Upper lobe of left lung (tissue), 6 donors: ENCODE data around the gene TMEM129. TPM values are rescaled to one million over a fixed set of nuclear protein-coding genes. Genes with fewer than 3 reads are reported as not detected.

ENCODE experiments used
- ATAC-seq, 2 donors: fragments of 200-7000 bp; cut with Tn5 transposase; one replicate each; pipeline ENCODE4 v1.9.1; 2022; ENCODE audit warnings: mild to moderate bottlenecking in 2 of 2, moderate library complexity in 2 of 2; ENCODE audit not compliant: low FRiP score in 2 of 2
- DNase-seq, 2 donors: peaks; one replicate each; pipeline ENCODE4 v3.0.0-alpha.2; 2019 to 2020
- H3K27ac ChIP-seq, 4 donors: fragments of 200-600 bp; sonication (generic); one replicate each; pipeline ENCODE4 v1.5.1; 2016 to 2019
- H3K27me3 ChIP-seq, 4 donors: fragments of 200-600 bp; sonication (generic); one replicate each; pipeline ENCODE4 v1.5.1; 2017 to 2019
- H3K36me3 ChIP-seq, 4 donors: fragments of 200-600 bp; sonication (generic); one replicate each; pipeline ENCODE4 v1.5.1; 2016 to 2019
- H3K4me1 ChIP-seq, 4 donors: fragments of 200-600 bp; sonication (generic); one replicate each; pipeline ENCODE4 v1.5.1; 2018 to 2019
- H3K4me3 ChIP-seq, 4 donors: fragments of 200-600 bp; sonication (generic); one replicate each; pipeline ENCODE4 v1.5.1; 2017 to 2019; ENCODE audit warnings: mild to moderate bottlenecking in 2 of 4, moderate library complexity in 1 of 4
- H3K9me3 ChIP-seq, 4 donors: fragments of 200-600 bp; sonication (generic); one replicate each; pipeline ENCODE4 v1.5.1; 2018 to 2019
- EP300 ChIP-seq, 4 donors: sonication (generic); formaldehyde crosslinking; IDR thresholded peaks; one replicate each; pipeline ENCODE4 v1.5.1; 2017; ENCODE audit warnings: antibody characterized with exemption in 4 of 4, control low read depth in 2 of 4
- POLR2A ChIP-seq, 4 donors: fragments of 450-650 bp; IDR thresholded peaks; one replicate each; pipeline ENCODE4 v1.5.1; 2016 to 2017; ENCODE audit warnings: antibody characterized with exemption in 4 of 4, mild to moderate bottlenecking in 2 of 4
- POLR2AphosphoS5 ChIP-seq, 2 donors: sonication (generic); formaldehyde crosslinking; IDR thresholded peaks; one replicate each; pipeline ENCODE4 v1.5.1; 2017; ENCODE audit warnings: antibody characterized with exemption in 2 of 2
- WGBS, 2 donors: methylation state at CpG; one replicate each; pipeline ENCODE4 v1.1.5; 2017 to 2018; 5-methylcytosine and 5-hydroxymethylcytosine counted together
- total RNA-seq, 6 donors: library from RNA; depleted of rRNA in 4 of 6; stranded (reverse); fragments of >200 nt in 4 of 6; gene quantifications; one replicate each; pipeline versions ENCODE4 v1.1.0 to v1.2.1, GENCODE V29; 2016 to 2021
- TF ChIP-seq, protein P1 (sequence below), 6 experiments: fragments of 450-650 bp in 4 of 6; fragments of 200-600 bp in 2 of 6; sonication (generic) in 2 of 6; IDR thresholded peaks; one replicate each; pipeline ENCODE4 v1.5.1; 2016 to 2019; ENCODE audit warnings: antibody characterized with exemption in 6 of 6
- donor health status: DM: no; HTN: no; CAD: no; lungs with moderate emphysema.
- donor health status: DM: no; HTN: yes; CAD: no; lungs with severe emphysema.

The TMEM129 gene
- total RNA-seq, 6 donors from 2014 or later, result 38.9 to 99.1 (median 49.6) TPM

DNA sequence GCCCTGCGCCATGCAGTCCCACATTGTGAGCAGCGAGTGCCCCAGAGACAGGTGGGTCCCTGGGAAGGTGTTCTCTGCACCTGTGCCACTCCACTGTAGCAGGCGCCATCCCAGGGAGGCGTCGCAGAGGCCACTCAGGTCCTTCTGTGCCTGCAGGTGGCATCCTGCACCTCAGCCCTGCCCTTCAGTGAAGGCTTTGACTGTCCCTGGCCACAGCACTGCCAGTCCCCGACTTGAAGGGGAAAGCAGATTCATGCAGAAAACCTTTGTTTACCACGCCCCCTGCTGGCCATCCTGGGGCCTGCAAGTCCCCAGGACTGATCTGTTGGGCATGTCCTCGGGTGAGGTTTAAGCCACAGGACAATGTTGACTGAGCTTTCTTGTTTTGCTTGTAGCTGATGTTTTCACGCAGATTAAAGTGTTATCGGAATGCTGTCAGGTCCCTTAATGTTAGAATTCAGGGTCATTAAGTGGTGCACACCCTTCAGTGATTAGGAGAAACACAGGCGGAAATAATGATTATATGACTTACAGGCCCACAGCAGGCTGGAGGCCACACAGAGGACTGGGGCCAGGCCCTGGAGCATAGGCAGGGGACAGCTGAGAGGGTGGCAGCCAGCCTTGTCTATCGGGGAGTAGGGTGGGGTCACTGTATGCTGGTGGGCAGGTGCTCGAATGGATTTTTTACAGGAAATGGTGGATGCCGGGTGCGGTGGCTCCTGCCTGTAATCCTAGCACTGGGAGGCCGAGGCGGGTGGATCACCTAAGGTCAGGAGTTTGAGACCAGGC, 5.2 kb upstream of the TMEM129 start:
- 45 to 49% methylated on average over 9 to 17 of the region's 17 CpGs for WGBS, 2 donors
- no peak overlapping the region for H3K4me3 ChIP-seq
- H3K36me3 ChIP-seq, result peaks cover 0 to 25% (median 9%) of the 10 kb centered on the region in 4 donors
- H3K4me1 ChIP-seq, result peaks cover 42 to 67% (median 53%) of the 10 kb centered on the region in 4 donors
- peak overlapping the region; percentile 56 to 86 (median 79) for H3K27ac ChIP-seq
- peak; percentile 76 to 82 for ATAC-seq
- TF ChIP-seq POLR2A (IDR thresholded peaks at IDR 0.05), result no peak
- no peak for TF ChIP-seq EP300 (IDR thresholded peaks at IDR 0.05)
- TF ChIP-seq, protein P1, sequence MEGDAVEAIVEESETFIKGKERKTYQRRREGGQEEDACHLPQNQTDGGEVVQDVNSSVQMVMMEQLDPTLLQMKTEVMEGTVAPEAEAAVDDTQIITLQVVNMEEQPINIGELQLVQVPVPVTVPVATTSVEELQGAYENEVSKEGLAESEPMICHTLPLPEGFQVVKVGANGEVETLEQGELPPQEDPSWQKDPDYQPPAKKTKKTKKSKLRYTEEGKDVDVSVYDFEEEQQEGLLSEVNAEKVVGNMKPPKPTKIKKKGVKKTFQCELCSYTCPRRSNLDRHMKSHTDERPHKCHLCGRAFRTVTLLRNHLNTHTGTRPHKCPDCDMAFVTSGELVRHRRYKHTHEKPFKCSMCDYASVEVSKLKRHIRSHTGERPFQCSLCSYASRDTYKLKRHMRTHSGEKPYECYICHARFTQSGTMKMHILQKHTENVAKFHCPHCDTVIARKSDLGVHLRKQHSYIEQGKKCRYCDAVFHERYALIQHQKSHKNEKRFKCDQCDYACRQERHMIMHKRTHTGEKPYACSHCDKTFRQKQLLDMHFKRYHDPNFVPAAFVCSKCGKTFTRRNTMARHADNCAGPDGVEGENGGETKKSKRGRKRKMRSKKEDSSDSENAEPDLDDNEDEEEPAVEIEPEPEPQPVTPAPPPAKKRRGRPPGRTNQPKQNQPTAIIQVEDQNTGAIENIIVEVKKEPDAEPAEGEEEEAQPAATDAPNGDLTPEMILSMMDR (IDR thresholded peaks at IDR 0.05), result peak; percentile 94 to 99 (median 96)
- no peak for TF ChIP-seq POLR2AphosphoS5 (IDR thresholded peaks at IDR 0.05)
- DNase-seq, result peak; percentile 85 to 94
- no peaks in the 10 kb centered on the region for H3K27me3 ChIP-seq
- no peaks in the 10 kb centered on the region for H3K9me3 ChIP-seq

- ATAC-seq (no peak), DNase-seq (peak in 1 of 2 donors; percentile 62)
- Histone ChIP-seq H3K27me3 (no peaks in the 10 kb centered on the region), H3K4me1 (peaks cover 42 to 67% (median 53%) of the 10 kb centered on the region in 4 donors), H3K9me3 (no peaks in the 10 kb centered on the region), H3K4me3 (no peak overlapping the region), H3K36me3 (peaks cover 0 to 17% (median 4%) of the 10 kb centered on the region in 4 donors), H3K27ac (peak overlapping the region in 2 of 4 donors; percentile 7 to 86)
- WGBS, 2 donors, result 89 to 95% methylated on average over 5 to 10 of the region's 10 CpGs
- TF ChIP-seq POLR2A (IDR thresholded peaks at IDR 0.05) (no peak), POLR2AphosphoS5 (IDR thresholded peaks at IDR 0.05) (no peak), EP300 (IDR thresholded peaks at IDR 0.05) (no peak)
- TF ChIP-seq, protein P1 (IDR thresholded peaks at IDR 0.05), result no peak
Observed at GRCh38 chr4:1725521-1725920, 4.4 kb upstream of the TMEM129 start.

DNA sequence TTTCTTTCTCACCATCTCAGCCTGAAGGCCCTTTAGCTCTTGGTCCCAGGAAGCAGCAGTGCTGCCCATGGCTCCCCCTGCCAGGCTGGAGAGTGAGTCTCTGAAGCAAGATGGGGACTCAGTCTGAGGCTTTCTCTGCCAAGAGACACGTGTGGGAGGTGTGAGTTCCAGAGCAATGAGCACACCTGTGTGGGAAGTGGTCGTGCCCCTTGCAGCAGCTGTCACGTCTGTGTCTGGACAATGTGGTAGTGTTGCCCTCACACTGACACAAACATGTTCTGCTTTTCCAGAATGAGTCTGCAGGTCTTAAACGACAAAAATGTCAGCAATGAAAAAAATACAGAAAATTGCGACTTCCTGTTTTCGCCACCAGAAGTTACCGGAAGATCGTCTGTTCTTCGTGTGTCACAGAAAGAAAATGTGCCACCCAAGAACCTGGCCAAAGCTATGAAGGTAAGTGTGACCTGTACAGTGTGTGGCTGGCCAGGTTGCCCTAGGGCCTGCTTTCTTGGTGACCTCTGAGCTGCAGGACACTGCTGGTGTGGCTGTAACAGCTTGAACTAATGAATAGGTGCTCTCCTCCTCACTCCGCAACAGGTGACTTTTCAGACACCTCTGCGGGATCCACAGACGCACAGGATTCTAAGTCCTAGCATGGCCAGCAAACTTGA, 2.1 kb upstream of the TMEM129 start:
- peak in 1 of 4 donors; percentile 52 for TF ChIP-seq POLR2A (IDR thresholded peaks at IDR 0.05)
- no peak for TF ChIP-seq POLR2AphosphoS5 (IDR thresholded peaks at IDR 0.05)
- Histone ChIP-seq H3K4me1 (peaks cover 39 to 64% (median 53%) of the 10 kb centered on the region in 4 donors), H3K36me3 (peaks cover 0 to 11% (median 6%) of the 10 kb centered on the region in 4 donors), H3K27ac (peak overlapping the region; percentile 85 to 96 (median 94)), H3K27me3 (no peaks in the 10 kb centered on the region), H3K9me3 (no peaks in the 10 kb centered on the region), H3K4me3 (peak overlapping the region in 3 of 4 donors; percentile 6 to 79 (median 25))
- 67 to 71% methylated on average over 12 of the region's 12 CpGs for WGBS, 2 donors
- ATAC-seq, result no peak
- DNase-seq, result no peak

GRCh38 chr4:1722551-1723118, 1.5 kb upstream of the TMEM129 start:
- TF ChIP-seq POLR2A (IDR thresholded peaks at IDR 0.05), result no peak
- Histone ChIP-seq H3K36me3 (peaks cover 0 to 11% (median 5%) of the 10 kb centered on the region in 4 donors), H3K27me3 (no peaks in the 10 kb centered on the region), H3K27ac (peak overlapping the region; percentile 85 to 96 (median 94)), H3K9me3 (no peaks in the 10 kb centered on the region), H3K4me1 (peaks cover 33 to 57% (median 47%) of the 10 kb centered on the region in 4 donors), H3K4me3 (peak overlapping the region in 3 of 4 donors; percentile 4 to 83 (median 79))
- DNase-seq (peak in 1 of 2 donors; percentile 31), ATAC-seq (no peak)
- WGBS, 2 donors, result 36 to 47% methylated on average over 18 of the region's 18 CpGs

GRCh38 chr4:1721666-1722550, 785 bp upstream of the TMEM129 start:
- 5 to 8% methylated on average over 32 to 35 of the region's 61 CpGs for WGBS, 2 donors
- peak overlapping the region; percentile 85 to 96 (median 94) for H3K27ac ChIP-seq
- ATAC-seq (no peak), DNase-seq (peak in 1 of 2 donors; percentile 24)
- H3K4me1 ChIP-seq, result peaks cover 28 to 52% (median 42%) of the 10 kb centered on the region in 4 donors
- H3K9me3 ChIP-seq, result no peaks in the 10 kb centered on the region
- H3K27me3 ChIP-seq, result no peaks in the 10 kb centered on the region
- peak overlapping the region; percentile 12 to 83 (median 76) for H3K4me3 ChIP-seq
- TF ChIP-seq POLR2A (IDR thresholded peaks at IDR 0.05), result no peak
- H3K36me3 ChIP-seq, result peaks cover 0 to 18% (median 9%) of the 10 kb centered on the region in 4 donors
